GM18861 (cell line): ENCODE data around the gene MYLK3.
"Not testable (repeated sequence)": the region's sequence is repeated elsewhere in the genome, so short reads cannot be mapped to it uniquely, and the experiment has no call there.

ENCODE experiments used
- ATAC-seq: cut with Tn5 transposase; IDR thresholded peaks from one replicate; pipeline ENCODE4 v1.9.1; 2021; ENCODE audit not compliant: unreplicated experiment

MYLK3 gene

DNA sequence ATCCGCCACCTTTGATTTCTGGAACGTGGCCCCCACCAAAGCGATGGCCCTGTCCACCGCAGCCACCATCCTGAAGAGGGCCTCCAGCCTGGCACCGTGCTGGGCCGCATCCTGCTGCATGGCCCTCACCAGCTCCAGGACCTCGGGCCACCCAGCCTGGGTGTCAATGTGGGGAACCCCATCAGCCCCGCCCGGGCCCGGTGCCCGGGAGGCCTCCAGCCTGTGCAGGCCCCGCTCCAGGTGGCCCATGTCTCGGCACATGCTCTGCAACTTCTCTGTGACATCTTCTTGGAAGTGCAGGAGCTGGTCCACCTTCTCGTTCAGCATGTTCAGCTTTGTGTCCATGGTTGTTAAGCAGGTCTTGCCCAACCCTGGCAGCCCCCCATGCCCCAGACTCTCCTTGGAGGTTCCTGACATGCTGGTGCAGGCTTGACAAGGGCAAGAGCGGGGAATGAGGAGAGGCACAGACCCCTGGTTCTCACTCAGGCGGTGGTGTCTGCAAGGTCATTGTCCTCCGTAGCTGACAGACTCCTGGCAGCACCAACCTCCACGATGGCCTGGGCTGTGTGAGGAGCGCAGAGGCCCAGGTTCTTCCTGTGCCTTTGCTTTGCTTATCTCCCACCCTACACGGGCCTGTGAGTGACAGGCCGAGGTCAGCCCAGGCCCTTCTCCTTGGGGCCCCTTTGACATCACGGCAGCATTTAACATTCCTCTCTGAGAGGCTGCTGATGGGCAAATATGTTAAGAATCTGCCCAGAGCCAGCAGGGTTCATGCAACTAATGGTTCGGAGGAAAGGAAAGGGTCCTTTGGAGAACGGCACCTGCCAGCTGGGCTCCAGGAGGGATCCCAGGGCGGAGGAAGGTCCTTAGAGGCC lies at the start of gene MYLK3:
TSS of gene MYLK3 (minus strand) at position 568 of the 875 bp plus-strand sequence. CDS start at position 417, 151 bp downstream.
- ATAC-seq: no peak

DNA sequence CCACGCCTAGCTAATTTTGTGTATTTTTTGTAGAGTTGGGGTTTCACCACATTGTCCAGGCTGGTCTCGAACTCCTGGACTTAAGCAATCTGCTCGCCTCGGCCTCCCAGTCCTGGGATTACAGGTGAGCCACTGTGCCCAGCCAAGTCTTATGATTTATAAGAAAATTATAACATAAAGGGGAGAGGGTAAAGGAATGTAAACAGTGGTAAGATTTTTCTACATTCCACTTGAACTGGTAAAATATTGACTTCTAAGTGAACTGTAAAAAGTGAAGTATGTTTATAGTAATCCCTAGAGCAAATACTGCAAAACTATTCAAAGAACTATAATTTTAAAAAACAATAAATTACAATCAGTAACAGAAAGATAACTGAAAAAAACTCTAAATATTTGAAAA lies 49.4 kb upstream of the MYLK3 start:
- no peak for ATAC-seq

DNA sequence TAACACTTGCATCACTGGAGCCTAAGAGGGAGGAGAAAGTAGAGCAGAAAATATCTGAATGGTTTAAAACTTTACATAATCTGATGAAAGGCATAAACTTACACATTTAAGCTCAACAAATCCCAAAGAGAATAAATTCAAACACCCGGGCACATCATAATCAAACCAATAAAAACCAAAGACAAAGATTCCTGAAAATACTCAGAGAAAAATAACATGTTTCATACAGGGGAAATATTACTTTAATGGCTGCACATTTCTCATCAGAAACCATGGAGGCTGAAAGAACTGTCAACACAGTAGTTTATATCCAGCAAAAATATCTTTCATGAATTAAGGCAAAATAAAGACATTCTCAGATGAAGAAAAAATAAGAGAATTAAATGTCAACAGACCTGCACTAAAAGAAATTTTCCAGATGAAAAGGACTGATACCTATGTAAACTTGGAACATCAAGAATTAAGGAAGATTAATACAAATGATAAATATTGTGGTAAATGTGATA lies 48.7 kb upstream of the MYLK3 start:
- no peak for ATAC-seq

DNA sequence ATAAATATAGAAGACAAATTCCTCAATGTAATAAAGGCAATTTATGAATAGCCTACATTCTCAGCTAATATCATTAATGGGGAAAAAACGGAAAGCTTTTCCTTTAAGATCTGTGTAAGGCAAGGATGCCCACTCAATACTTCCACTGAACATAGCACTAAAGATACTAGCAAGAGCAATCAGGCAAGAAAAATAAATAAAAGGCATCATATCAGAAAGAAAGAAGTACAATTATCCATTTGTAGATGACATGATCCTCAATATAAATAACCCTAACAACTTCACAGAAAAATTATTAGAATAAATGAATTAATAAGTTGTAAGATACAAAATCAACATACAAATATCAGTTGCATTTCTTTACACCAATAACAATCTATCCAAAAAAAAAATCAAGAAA lies 45.7 kb upstream of the MYLK3 start:
- ATAC-seq: no peak

DNA sequence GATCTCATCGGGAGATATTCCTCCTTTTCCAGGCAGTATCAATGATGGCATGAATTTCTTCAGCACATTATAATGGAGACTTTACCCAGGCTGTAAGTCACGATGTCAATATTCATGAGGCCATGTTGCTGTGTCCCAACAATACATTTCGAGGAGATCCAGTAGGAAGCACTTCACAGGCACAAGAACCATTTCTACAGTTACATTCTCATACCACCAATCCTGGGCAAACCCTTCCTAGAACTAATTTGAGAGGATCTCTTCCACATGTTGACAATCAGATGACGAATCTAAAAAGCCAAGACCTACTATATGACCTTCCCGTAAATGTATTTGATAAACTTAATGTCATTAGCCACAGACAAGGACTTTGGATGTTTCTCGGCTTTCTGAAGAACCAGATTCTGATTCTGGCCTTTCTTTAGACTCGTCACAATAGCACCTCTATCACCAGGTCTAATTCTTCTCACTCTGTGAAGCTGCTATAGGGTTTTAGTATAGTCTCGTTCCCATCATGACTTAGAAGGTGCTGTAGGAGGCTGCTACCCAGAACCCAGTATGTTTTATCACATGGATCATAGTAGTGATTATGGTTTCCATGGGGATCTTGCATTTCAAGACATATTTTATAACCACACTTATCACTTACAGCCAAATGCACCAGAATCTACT lies 42.6 kb upstream of the MYLK3 start:
- no peak for ATAC-seq

DNA sequence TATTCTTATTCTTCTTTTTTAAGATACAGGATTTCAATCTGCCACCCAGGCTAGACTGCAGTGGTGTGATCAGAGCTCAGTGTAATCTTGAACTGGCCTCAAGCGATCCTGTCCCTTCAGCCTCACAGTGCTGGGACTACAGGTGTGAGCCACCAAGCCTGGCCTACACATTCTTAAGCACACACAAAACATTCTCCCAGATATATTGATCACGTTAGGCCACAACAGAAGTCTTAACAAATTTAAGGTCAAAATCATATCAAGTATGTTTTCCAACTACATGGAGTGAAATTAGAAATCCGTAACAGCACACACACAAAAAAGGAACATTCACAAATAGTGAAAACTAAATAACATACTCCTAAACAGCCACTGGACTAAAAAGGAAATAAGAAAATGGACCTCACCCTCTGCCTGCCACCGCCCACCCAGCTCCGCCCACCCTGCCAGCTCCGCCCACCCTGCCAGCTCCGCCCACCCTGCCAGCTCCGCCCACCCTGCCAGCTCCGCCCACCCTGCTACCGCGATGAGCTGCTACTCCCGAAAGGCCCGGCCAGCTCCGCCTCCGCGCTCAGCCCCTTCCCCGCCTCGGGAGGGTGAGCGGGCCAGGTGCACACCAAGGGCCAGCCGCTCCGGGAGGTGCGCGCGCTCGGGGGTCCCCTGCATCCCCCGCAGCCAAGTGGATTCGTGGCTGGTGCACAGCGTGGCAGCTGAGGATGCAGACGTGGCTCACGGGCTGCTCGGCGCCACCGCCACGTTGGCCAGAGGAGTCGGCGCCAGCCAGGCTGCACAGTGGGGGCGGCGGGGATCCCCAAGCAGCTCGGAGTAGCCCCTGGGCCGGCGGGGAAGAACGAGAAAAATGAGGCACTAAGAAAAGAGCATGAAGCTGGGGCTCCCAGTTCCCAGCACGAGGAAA lies 41.6 kb upstream of the MYLK3 start:
- ATAC-seq: peak; percentile 64

DNA sequence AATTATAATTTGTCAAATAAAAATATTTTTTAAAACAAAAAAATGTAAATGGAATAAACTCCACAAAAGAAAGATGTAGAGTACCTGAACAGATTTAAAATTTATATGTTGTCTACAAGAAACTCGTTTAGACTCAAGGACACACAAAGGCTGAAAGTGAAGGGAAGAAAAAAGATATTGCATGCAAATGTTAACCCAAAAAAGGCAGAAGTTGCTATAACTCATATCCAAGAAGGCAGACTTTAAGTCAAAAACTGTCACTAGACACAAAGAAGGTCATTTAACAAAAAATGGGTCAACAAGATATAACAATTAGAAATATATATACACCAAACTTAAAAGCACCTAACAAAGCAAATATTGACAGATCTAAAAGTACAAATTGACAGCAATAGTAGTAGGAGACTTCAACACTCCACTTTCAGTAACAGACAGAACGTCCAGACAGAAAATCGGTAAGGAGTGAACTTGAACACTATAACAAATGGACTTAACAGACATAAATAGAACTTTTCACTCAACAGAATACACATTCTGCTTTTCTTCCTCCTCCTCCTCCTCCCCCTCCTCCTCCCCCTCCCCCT lies 40.8 kb upstream of the MYLK3 start:
- ATAC-seq: no peak

DNA sequence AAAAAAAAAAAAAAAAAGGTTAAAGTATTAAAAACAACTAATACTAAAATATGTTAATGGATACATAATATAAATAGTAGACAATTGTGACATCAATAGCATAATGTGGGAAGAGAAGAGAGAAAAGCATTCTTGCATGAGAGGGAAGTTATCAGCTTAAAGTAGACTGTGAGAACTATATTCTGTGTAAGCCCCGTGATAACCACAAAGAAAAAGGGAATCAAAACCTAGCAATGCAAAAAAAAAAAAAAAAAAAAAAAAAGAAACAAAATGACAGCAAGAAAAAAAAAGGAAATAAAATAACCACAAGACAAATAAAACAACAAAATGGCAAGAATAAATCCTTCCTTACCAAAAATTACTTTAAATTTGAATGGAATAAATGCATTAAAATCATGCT lies 39.8 kb upstream of the MYLK3 start:
- peak; percentile 34 for ATAC-seq

DNA sequence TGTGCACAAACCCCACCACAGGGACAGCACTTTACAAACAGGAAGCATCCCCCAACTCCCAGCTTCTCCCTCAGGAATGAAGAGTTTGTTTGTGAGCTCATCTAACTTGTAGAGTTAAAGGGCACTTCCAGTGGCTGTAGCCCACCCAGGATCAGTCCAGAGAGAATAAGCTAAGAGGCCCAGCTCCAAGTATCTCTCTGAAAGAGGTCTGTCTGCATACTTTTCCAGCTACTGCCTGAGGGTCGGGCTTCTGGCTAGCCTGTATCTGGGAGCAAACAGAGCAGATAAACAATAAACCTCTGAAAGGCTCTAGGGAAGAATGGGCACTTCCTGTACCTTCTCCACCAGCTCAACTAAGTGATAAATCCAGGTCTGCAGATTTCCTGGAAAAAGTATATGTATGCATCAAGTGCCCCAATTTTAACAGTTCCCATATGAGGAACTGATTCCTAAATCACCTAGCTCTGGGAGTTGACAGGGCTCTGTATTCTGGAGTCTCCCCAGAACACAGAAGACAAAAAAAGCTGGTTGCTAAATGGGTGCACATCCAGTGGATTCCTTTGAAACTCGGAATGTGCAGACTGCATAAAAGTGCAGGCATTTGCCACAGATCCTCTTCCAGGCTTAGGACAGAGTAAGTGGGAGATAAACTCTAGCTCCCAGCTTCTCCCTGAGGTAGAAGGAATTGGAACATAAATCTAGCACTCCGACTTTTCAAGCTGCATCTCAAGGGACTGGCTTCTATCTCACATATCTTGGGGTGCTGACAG lies 37.1 kb upstream of the MYLK3 start:
- no peak for ATAC-seq

DNA sequence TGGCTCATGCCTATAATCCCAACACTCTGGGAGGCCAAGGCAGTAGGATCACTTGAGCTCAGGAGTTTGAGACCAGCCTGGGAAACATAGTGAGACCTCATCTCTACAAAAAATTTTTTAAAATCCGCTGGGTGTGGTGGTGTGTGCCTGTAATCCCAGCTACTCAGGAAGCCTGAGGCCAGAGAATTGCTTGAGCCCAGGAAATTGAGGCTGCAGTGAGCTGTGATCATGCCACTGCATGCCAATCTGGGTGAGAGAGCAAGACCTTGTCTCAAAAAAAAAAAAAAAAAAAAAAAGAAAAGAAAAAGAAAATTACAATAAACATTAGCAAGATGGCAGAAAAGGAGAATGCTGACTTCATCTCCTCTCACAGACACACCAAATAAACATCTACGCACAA lies 36.4 kb upstream of the MYLK3 start:
- ATAC-seq: not testable (repeated sequence)

DNA sequence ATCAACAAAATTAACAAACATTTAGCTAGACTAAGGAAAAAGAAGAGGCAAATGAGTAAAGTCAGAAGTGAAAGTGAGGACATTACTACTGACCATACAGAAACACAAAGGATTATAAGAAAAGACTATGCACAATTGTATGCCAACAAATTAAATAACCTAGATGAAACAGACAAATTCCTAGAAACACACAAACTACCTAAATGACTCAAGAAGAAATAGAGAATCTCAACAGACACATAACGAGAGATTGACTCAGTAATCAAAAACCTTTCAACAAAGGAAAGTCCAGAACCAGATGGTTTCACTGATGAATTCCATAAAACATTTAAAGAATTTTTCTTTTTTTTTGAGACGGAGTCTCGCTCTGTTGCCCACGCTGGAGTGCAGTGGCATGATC lies 35.7 kb upstream of the MYLK3 start:
- no peak for ATAC-seq

DNA sequence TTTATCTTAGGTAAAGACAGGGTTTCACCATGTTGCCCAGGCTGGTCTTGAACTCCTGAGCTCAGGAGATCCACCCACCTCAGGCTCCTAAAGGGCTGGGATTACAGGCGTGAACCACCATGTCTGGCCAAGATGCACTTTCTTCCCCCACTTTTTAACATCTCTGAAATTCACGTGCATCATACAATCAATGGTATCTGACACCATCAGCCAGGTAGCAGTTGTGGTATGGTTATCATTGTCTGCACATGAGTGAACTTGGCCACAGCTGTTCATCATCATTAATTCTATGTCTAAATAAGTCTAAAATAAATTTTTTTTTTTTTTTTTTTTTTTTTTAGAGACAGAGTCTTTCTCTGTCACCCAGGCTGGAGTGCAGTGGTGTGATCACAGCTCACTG lies 34.2 kb upstream of the MYLK3 start:
- ATAC-seq: no peak

DNA sequence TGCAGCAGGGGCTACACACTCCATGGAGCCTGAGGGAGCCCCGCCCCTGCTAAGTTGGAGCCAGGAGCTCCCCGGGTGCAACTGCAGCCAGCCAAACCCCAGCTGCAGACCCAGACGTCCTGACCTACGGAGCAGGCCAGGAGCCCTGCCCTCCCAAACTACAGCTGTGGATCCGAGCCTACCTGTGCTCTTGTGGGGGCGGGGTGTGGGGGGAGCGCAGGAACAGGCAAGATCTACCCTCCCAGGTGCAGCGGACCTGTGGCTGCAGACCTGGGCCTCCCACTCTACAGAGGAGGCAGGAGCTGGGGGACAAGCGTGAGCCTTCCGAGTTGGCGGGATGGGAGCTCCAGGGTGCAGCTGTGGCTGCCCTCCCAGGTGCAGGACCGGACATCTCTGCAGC lies 29.7 kb upstream of the MYLK3 start:
- ATAC-seq: no peak

DNA sequence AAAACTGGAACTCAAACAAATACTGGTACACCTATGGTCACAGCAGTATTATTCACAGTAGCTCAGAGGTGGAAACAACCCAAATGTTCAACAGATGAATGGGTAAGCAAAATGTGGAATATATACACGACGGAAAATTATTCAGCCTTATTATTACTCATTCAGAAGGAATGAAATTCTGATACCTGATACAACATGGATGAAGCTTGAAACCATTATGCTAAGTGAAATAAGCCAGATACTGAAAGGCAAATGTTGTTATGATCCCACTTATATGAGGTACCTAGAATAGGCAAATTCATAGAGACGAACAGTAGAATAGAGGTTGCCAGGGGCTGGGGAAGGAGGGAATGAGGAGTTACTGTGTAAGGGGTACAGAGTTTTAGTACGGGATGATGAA lies 27.1 kb upstream of the MYLK3 start:
- ATAC-seq: no peak

DNA sequence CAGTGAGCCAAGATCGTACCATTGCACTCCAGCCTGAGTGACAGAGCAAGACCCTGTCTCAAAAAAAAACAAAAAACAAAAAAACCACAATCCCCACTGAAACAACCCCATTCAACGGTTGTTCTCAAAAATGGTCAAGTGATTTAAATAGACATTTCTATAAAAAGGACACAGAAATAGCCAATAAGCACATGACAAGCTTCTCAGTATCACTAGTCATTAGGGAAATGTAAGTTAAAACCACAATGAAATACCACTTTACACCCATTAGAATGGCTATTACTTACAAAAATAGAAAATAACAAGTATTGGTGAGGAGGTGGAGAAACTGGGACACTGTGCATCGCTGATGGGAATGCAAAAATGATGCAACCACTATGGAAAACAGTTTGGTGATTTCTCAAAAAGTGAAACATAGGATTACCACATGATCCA lies 26.6 kb upstream of the MYLK3 start:
- peak; percentile 81 for ATAC-seq

DNA sequence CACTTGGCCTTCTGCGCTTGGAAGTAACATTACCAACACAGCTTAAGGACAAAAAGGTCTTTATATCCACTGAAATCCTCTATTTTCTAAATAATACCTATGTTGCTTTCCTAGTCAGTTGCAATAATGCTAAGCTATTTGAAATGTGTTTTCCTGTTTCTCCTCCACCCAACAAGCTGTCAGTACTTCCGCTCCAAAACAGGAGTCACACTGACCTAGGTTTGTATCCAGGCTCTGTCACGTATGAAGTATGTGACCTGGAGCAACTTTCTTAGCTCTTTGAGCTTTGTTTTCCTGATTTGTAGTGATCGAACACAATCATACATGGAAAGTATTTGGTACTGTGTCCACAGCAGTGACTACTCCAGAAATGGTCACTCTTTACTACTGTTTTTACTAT lies 24.3 kb upstream of the MYLK3 start:
- no peak for ATAC-seq

DNA sequence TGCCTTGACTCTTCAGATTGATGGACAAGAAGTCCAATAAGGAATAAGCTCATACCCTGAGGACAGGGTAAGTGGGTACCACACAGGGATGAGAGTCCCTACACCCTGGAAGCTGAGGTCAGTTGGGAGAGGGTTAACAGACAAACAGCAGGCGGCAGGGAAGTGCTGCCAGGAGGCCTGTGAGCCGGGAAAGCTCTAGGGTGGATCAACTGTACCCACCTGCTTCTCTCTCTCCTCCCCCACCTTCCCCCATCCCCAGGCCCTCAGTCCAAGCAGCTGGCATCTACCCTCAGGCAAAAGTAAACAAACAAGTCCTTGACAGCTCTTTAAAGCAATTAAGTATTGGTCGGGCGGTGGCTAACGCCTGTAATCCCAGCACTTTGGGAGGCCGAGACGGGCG lies 20.7 kb upstream of the MYLK3 start:
- no peak for ATAC-seq

DNA sequence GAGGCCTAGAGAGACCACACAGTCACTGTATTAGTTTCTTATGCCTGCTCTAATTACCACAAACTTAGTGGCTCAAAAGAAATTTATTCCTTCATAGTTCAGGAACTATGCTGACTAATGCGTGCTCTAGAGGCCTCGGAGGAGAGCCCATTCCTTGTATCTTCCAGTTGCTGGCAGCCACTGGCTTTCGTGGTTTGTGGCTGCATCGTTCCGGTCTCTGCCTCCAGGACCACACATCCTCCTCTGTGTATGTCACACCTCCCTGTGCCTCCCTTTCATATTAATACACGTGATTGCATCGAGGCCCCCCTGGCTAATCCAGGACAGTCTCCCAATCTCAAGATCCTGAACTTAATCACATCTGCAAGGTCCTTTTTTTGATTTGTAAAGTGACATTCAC lies 16.9 kb upstream of the MYLK3 start:
- ATAC-seq: no peak

DNA sequence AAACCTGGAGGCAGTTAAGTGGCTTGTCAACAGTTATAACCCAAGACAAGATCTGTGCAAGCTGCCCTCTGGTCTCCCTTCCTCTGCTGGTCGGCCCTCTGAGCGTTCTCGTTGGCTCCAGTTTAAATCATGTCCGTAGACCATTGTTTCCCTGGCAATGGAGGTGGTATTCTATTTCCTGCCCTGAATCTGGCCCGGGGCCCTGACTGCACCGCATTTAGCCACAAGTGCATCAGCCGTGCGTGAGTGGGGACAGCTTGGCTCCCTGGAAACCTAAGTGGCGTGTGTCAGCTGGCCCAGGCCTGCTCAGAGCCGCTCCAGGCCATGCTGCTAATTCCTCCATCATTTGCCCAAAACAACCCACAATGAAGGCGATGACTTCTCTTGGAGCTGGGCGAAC lies 15.0 kb upstream of the MYLK3 start:
- ATAC-seq: no peak

DNA sequence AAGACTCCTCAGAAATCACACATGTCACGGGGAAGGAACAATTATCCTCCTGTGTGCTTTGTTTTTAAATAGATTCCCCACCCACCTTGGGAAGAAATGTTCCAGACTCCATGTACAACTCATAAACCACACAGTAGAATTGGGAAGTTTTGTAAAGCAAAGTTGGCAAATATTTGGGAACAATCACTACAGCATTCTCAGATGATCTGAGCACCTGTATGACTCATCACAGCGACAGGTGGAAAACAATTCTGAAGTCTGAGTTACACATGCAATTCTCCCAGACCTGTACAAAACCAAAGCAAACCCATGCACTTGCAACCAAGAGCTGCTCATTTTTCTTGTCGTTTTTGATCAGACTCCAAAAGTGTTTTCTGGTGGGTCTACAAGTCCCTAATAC lies 14.4 kb upstream of the MYLK3 start:
- no peak for ATAC-seq
